HEK293T (cell line): Measurements from ENCODE around the gene PAPPA.

Source experiments
- CTCF ChIA-PET: fragments of 350-600 bp; formaldehyde crosslinking; extraction: SDS; loops from one replicate; lab custom pipeline; 2021; ENCODE audit warnings: antibody characterized with exemption, inconsistent platforms; lab: Yijun Ruan, JAX
- POLR2A ChIA-PET: fragments of 350-600 bp; formaldehyde crosslinking; extraction: SDS; loops from one replicate; lab custom pipeline; 2020; ENCODE audit warnings: antibody characterized with exemption, inconsistent platforms; lab: Yijun Ruan, JAX
- DNase-seq: peaks from one replicate; pipeline ENCODE4 v3.0.0; 2012; ENCODE audit warnings: mixed read lengths; ENCODE audit errors: extremely low spot score
- ARNT ChIP-seq: fragments of 450-650 bp; IDR thresholded peaks from 2 replicates; pipeline ENCODE4 v1.6.1; 2017; ENCODE audit warnings: mild to moderate bottlenecking
- BHLHE40 ChIP-seq: fragments of 450-650 bp; IDR thresholded peaks from 2 replicates; pipeline ENCODE4 v1.6.1; 2016; ENCODE audit warnings: mild to moderate bottlenecking, moderate library complexity, borderline replicate concordance
- CTBP1 ChIP-seq: fragments of 450-650 bp; IDR thresholded peaks from 2 replicates; pipeline ENCODE4 v1.6.1; 2016; ENCODE audit warnings: borderline replicate concordance
- ELF4 ChIP-seq: fragments of 450-650 bp; IDR thresholded peaks from 2 replicates; pipeline ENCODE4 v1.6.1; 2017; ENCODE audit warnings: antibody characterized with exemption
- FOXA1 ChIP-seq: fragments of 450-650 bp; IDR thresholded peaks from 2 replicates; pipeline ENCODE4 v1.6.1; 2016; ENCODE audit warnings: mild to moderate bottlenecking
- FOXK2 ChIP-seq: fragments of 450-650 bp; IDR thresholded peaks from 2 replicates; pipeline ENCODE4 v1.6.1; 2016; ENCODE audit warnings: mild to moderate bottlenecking
- FOXM1 ChIP-seq: fragments of 450-650 bp; IDR thresholded peaks from 2 replicates; pipeline ENCODE4 v1.6.1; 2017; ENCODE audit warnings: mild to moderate bottlenecking, borderline replicate concordance
- HDGF ChIP-seq: fragments of 450-650 bp; IDR thresholded peaks from 2 replicates; pipeline ENCODE4 v1.6.1; 2017; ENCODE audit warnings: antibody characterized with exemption, borderline replicate concordance
- L3MBTL2 ChIP-seq: fragments of 450-650 bp; conservative IDR thresholded peaks from 2 replicates; pipeline ENCODE4 v1.6.1; 2016; ENCODE audit warnings: mild to moderate bottlenecking
- LEF1 ChIP-seq: fragments of 450-650 bp; IDR thresholded peaks from 2 replicates; pipeline ENCODE4 v1.6.1; 2017; ENCODE audit warnings: mild to moderate bottlenecking, borderline replicate concordance
- NFRKB ChIP-seq: fragments of 450-650 bp; IDR thresholded peaks from 2 replicates; pipeline ENCODE4 v1.6.1; 2016; ENCODE audit warnings: mild to moderate bottlenecking, moderate library complexity
- PKNOX1 ChIP-seq: fragments of 450-650 bp; IDR thresholded peaks from 2 replicates; pipeline ENCODE4 v1.6.1; 2016
- SP1 ChIP-seq: fragments of 450-650 bp; IDR thresholded peaks from 2 replicates; pipeline ENCODE4 v1.6.1; 2017
- SUZ12 ChIP-seq: fragments of 450-650 bp; IDR thresholded peaks from 2 replicates; pipeline ENCODE4 v1.6.1; 2016; ENCODE audit warnings: mild to moderate bottlenecking
- TARDBP ChIP-seq: fragments of 450-650 bp; IDR thresholded peaks from 2 replicates; pipeline ENCODE4 v1.6.1; 2016
- ZNF384 ChIP-seq: fragments of 450-650 bp; IDR thresholded peaks from 2 replicates; pipeline ENCODE4 v1.6.1; 2016

The PAPPA gene

GRCh38 chr9:116250891-116251290, 97.3 kb downstream of the PAPPA start:
- no peak for DNase-seq
- TF ChIP-seq ARNT (no peak), ELF4 (no peak), NFRKB (no peak), L3MBTL2 (no peak), SUZ12 (no peak), FOXK2 (no peak), LEF1 (no peak), BHLHE40 (no peak), SP1 (no peak), ZNF384 (no peak), CTBP1 (no peak), FOXA1 (no peak), PKNOX1 (no peak), FOXM1 (no peak), TARDBP (no peak), HDGF (no peak)
- POLR2A ChIA-PET = no interaction called here
- CTCF ChIA-PET = no interaction called here

GRCh38 chr9:116251366-116251765, 97.8 kb downstream of the PAPPA start:
- TF ChIP-seq TARDBP = no peak
- no peak for TF ChIP-seq BHLHE40
- no peak for TF ChIP-seq SP1
- no peak for TF ChIP-seq L3MBTL2
- no peak for TF ChIP-seq SUZ12
- no peak for TF ChIP-seq HDGF
- TF ChIP-seq FOXA1 = no peak
- no peak for TF ChIP-seq ELF4
- TF ChIP-seq ARNT = no peak
- no peak for TF ChIP-seq LEF1
- no peak for TF ChIP-seq ZNF384
- no peak for TF ChIP-seq FOXM1
- no peak for TF ChIP-seq PKNOX1
- no peak for TF ChIP-seq FOXK2
- TF ChIP-seq CTBP1 = no peak
- no peak for TF ChIP-seq NFRKB
- CTCF ChIA-PET = no interaction called here
- POLR2A ChIA-PET = no interaction called here
- DNase-seq = no peak

- ChIA-PET POLR2A (no interaction called here), CTCF (no interaction called here)
- no peak for DNase-seq
- TF ChIP-seq HDGF (no peak), SP1 (no peak), BHLHE40 (no peak), CTBP1 (no peak), SUZ12 (no peak), LEF1 (no peak), ARNT (no peak), ELF4 (no peak), L3MBTL2 (no peak), PKNOX1 (no peak), TARDBP (no peak), FOXK2 (no peak), ZNF384 (no peak), NFRKB (no peak), FOXA1 (no peak), FOXM1 (no peak)
These were observed 106.9 kb downstream of the PAPPA start for GRCh38 chr9:116260531-116260930.

- no peak for TF ChIP-seq ARNT
- no peak for TF ChIP-seq L3MBTL2
- no peak for TF ChIP-seq SUZ12
- no peak for TF ChIP-seq FOXM1
- TF ChIP-seq LEF1 = no peak
- TF ChIP-seq TARDBP = no peak
- TF ChIP-seq SP1 = no peak
- POLR2A ChIA-PET = no interaction called here
- DNase-seq = no peak
- CTCF ChIA-PET = interaction anchor here (0.6 kb wide), 1 partner anchor 113 kb away, joined by 3 read pairs; no protein-coding TSS in a partner anchor
These were observed 108.9 kb downstream of the PAPPA start for GRCh38 chr9:116262448-116262847.

- ChIA-PET CTCF (no interaction called here), POLR2A (no interaction called here)
- DNase-seq = no peak
- TF ChIP-seq PKNOX1 (no peak), FOXA1 (no peak), FOXK2 (no peak), ELF4 (no peak), FOXM1 (no peak)
These were observed 110.8 kb downstream of the PAPPA start for GRCh38 chr9:116264361-116264760.

GRCh38 chr9:116267021-116267420, 113.4 kb downstream of the PAPPA start:
- TF ChIP-seq FOXK2 (no peak), CTBP1 (no peak), FOXM1 (no peak), ZNF384 (no peak), HDGF (no peak), NFRKB (no peak), BHLHE40 (no peak), SP1 (no peak), L3MBTL2 (no peak), PKNOX1 (no peak), TARDBP (no peak), SUZ12 (no peak), FOXA1 (no peak), ARNT (no peak), ELF4 (no peak), LEF1 (no peak)
- ChIA-PET CTCF (no interaction called here), POLR2A (no interaction called here)
- no peak for DNase-seq
